Stimulated activated CD4-positive, alpha-beta T cell treated with anti-CD3 and anti-CD28 coated beads, Interleukin-4, amount 100 ng/mL, for 24 hours (primary cell): ENCODE measurements around the gene SPDYE18.
"Not testable (repeated sequence)": the region's sequence is repeated elsewhere in the genome, so short reads cannot be mapped to it uniquely, and the experiment has no call there.

Experiments used
- DNase-seq: peaks from one replicate; pipeline ENCODE4 v3.0.0-alpha.2; 2020

SPDYE18 gene

GRCh38 chr7:77004151-77004550 lies 58.2 kb downstream of the SPDYE18 start:
- not testable (repeated sequence) for DNase-seq

- DNase-seq, result not testable (repeated sequence)
These were observed 59.1 kb downstream of the SPDYE18 start for GRCh38 chr7:77003241-77003640.

GRCh38 chr7:77002678-77003233 lies 59.6 kb downstream of the SPDYE18 start:
- not testable (repeated sequence) for DNase-seq

DNA sequence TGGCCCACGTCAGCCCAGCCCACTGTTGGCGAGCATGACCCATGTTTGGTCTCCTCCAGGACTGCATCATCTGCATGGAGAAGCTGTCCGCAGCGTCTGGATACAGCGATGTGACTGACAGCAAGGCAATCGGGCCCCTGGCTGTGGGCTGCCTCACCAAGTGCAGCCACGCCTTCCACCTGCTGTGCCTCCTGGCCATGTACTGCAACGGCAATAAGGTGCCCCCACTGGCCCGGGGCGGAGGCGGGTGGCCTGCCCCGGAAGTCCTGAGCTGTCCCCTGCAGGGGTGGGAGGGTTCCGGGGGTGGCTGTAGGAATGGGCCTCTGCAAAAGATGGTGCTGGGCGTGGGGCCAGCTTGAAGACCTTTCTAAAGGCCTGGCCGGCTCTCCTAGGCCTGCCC lies 60.3 kb downstream of the SPDYE18 start:
- DNase-seq, result not testable (repeated sequence)
